NCI-H774 (cell line): Measurements from ENCODE around the gene MAP4K1.
"Not testable (repeated sequence)": the region's sequence is repeated elsewhere in the genome, so short reads cannot be mapped to it uniquely, and the experiment has no call there.

ENCODE experiments used
- DNase-seq: peaks from one replicate; lab custom pipeline; 2025; lab: John Stamatoyannopoulos, UW

MAP4K1 gene

GRCh38 chr19:38624822-38625221 lies 7.1 kb upstream of the MAP4K1 start:
- DNase-seq, result no peak

- DNase-seq, result no peak
Observed at GRCh38 chr19:38619361-38620174, 1.8 kb upstream of the MAP4K1 start.

DNA sequence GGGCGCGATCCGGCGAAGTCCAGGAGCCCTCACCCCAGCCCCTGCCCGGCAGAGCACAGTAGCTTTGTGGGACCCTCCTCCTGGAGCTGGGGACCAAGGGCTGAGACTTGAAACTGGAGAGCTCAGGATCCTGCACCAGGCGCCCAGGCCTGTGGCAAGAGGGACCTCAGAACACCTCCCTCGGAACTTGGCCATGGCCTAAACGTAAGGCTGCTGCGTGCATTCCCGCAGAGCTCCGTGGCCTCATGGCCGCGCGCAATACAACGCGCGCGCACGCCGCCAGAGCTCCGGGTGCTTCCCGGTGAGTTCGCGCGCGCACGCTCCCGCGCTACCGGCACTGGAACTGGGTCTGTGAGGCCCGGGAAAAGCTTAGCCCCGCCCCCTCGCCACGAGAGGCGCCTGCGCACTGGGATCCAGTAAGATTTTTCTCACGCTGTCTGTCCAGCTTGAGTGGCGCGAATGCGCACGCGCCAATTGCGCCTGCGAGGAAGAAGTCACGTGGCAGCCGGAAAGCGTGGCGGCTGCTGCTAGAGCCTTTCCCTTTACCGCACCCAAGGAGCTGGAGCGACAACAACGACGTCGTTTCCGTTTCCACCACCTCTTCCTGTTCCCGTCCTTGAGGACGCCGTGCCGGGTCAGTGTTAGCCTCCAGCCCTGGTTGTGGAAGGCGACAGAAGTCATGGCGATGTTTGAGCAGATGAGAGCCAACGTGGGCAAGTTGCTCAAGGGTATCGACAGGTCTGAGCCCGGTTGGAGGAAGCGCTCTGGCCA lies 1.0 kb upstream of the MAP4K1 start, which contains the start of gene EIF3K:
TSS of gene EIF3K (plus strand) at position 599 of the 771 bp plus-strand sequence. CDS start at position 680, 81 bp downstream.
- DNase-seq, result peak; percentile 98

DNA sequence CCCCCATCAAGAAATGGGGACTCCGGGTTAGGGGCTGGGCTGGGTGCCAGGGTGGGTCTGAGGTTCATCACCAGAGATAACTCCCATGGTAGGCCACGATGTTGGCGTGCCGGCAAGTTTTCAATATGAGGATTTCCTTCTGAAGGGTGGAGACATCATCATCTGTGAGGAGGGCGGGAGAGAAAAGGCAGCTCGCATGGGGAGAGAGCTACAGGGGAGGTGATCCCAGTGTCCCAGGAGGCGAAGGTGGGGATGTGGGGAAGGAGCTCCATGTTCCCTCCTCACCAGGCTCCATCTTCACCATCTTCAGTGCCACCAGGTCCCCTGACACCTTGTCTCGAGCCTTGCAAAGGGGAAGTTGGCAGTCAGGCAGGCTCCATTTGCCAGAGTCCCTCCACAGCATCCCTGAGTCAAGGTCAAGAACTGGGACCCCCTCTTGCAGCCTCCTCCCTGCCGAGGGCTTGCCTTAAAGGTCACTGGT lies 430 bp downstream of the MAP4K1 start:
- DNase-seq, result no peak

- DNase-seq, result no peak
Observed at GRCh38 chr19:38616265-38616664, 1.5 kb downstream of the MAP4K1 start.

DNA sequence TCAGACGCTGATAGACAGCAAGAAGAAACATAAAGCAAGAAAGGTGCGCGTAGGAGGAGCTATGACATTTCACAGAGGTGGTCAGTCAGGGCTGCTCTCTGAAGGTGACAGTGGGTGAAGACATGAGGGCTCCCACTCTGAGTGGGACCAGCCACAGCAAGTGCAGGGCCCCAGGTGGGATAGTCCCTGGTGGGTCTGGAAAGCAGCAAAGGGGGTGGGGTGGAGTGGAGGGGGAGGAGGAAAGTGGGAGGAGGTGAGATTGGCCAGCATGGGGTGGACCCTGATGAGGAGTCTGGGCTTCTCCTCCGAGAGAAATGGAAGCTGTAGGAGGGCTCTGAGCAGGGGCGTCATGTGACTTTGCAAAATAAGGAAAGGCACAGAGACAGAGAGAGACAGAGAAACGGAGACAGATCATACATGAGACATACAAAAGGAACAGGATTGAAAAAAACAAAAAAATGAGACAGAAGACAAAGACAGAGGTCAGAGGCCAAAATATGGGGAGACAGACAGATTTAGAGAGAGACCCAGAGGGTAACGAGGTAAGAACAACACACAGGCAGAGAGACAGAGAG lies 2.7 kb downstream of the MAP4K1 start:
- DNase-seq, result no peak

DNA sequence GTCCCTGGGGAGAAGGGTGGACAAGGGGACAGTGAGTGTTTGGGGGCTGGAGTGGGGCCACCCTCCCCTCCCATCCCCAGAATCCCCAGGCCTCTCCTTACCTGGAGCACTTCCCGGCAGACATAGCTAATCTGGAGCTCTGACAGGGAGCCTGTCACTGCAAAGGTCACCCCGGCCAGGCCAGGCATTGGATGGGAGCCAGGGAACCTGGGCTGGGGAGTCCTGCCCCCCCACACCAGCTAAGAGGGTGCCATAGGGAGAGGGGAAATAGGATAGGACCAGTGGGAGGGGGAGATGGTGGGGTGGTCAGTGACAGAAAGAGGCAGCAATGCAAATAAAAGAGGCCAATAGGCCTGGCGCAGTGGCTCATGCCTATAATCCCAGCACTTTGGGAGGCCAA lies 3.5 kb downstream of the MAP4K1 start:
- no peak for DNase-seq

- no peak for DNase-seq
Observed at GRCh38 chr19:38606131-38606530, 11.6 kb downstream of the MAP4K1 start.

DNA sequence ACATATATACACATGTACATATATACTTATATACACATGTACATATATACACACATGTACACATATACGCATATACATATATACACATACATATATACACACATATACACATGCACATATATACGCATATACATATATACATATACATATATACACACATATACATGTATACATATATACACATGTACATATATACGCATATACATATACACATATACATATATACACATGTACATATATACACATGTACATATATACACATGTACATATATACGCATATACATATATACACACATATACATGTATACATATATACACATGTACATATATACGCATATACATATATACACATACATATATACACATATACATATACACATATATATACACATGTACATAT lies 14.9 kb downstream of the MAP4K1 start:
- DNase-seq, result not testable (repeated sequence)

DNA sequence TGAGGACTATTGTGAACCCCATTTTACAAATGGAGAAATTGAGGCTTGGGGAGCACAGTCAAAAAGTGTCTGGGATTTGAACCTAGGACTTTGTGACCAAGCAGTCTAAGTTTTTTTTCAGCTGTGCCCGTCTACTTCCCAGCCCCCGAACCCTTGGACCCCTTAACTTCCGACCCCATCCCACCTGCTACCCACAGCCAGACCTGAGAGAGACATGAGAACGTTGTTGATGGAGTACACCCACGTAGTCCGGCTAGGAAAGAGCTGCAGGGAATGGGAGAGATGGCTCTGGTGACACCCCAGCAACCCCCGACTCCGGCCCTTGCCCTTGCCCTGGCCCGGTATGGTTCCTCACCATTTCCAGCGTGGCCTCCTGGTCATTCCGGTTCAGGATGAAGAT lies 18.0 kb downstream of the MAP4K1 start:
- DNase-seq, result no peak

- DNase-seq, result no peak
Observed at GRCh38 chr19:38597075-38597474, 20.7 kb downstream of the MAP4K1 start.

DNA sequence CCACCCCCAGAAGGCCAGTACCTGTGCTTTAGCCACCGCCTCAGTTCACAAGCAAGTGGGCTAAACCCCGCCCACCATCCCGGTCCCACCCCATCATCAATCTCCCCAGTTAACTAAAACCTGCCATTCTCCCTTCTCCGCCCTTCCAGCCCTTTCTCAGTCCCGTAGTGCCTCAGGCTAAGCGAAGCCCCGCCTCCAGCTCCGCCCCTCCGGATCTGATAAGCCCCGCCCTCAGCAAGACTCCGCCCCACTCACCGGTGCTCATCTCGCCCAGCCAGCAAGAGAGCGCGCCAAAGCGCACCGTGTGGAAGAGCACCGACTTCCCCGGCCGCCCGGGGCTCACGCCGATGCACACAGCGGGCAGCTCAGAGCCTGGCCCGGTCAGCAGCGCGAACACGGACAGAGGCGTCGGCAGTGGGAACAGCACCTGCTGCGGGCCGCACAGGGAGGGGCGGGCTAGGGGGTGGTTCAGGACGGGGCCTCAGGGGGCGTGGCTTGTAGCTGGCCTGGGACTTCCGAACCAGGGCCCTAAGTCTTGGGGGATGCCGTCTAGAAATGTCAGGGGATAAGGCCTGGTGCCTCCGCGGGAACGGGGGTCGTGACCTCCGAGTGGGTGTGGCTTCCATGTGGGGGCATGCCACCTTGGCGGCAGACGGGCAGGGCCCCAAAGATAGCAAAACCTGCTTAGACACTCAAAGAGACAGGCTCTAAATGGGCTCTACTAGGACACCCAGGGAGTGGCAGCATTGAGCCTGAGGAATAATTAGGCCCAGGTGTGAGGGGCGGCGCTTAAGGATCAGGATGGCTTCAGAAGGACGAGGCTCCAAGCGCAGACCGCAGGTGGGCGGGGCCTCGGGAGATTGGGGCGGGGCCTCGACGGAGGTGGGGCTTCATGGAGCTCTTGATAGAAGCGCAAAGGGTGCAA lies 21.4 kb downstream of the MAP4K1 start:
- DNase-seq, result peak; percentile 86

- DNase-seq, result no peak
Observed at GRCh38 chr19:38592940-38593339, 24.8 kb downstream of the MAP4K1 start.

- no peak for DNase-seq
Observed at GRCh38 chr19:38588041-38588440, 29.7 kb downstream of the MAP4K1 start.

DNA sequence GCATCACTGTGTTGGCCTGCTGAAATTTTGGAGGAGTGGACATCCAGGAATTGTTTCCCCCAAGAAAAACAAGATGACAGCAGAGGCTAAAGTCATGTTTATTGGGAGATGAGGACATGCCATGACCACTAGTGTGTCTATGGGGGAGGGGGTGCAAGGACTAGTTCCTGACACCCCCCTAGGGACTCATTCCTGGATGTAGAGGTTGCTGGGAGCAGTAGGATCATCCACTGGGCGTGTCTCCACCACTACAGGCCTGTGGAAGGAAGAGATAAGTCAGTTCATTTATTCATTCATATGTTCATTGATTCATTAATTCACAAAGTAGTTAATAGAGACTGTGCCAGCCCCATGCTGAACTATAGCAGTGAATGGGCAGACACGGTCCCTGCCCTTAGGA lies 30.2 kb downstream of the MAP4K1 start:
- no peak for DNase-seq

- DNase-seq, result no peak
Observed at GRCh38 chr19:38583985-38584305, 33.8 kb downstream of the MAP4K1 start.

DNA sequence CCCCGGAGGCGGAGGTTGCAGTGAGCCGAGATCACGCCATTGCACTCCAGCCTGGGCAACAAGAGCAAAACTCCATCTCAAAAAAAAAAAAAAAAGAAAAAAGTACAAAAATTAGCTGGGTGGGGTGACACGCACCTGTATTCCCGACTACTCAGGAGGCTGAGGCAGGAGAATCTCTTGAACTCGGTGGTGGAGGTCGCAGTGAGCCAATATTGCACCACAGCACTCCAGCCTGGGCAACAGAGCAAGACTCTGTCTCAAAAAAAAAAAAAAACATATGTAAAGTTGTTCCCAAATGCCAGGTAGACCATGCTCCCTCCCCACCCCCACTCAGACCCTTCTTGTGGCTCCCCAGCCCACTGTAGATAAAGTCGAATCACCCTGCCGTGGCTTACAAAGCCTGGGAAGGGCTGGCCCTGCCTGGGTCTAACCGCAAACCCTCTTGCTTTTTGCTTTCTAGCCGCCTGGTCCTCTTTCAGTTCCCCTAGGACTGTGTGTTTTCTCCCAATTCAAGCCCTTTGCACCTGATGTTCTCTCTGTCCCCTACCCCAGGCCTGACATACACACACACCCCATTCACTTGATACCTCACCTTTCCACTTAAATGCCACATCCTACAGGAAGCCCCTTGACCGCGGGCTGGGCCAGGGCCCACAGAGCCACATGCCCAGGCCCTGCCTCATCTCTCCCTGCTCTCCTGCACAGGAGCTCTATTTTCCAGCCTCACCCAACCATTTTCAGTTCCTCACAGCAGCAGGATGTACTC lies 34.4 kb downstream of the MAP4K1 start:
- DNase-seq, result no peak

DNA sequence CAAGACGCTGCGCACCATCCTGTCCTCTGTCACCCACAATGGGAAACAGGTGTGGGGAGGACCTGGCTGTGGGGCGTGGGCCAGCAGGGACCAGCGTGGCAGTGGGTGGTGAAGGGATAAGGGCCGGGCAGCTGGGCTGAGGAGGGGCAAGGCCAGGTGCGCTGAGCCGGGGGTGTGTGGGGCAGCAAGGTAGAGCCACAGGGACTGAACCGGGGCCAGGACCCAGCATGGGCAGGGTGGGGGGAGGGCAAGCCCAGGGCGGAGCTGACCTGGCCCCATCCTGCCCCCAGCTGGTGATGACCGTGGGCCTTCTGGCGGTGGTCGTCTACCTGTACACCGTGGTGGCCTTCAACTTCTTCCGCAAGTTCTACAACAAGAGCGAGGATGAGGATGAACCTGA lies 37.7 kb downstream of the MAP4K1 start:
- DNase-seq, result no peak

DNA sequence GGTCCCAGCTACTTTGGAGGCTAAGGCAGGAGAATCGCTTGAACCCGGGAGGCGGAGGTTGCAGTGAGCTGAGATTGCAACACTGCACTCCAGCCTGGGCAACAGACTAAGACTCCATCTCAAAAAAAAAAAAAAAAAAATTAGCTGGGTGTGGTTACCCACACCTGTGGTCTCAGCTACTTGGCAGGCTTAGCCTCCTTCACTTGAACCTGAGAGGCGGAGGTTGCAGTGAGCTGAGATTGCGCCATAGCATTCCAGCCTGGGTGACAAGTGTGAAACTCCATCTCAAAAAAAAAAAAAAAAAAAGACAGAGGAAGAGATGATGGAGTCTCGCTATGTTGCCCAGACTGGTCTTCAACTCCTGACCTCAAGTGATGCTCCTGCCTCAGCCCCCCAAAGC lies 38.4 kb downstream of the MAP4K1 start:
- not testable (repeated sequence) for DNase-seq

DNA sequence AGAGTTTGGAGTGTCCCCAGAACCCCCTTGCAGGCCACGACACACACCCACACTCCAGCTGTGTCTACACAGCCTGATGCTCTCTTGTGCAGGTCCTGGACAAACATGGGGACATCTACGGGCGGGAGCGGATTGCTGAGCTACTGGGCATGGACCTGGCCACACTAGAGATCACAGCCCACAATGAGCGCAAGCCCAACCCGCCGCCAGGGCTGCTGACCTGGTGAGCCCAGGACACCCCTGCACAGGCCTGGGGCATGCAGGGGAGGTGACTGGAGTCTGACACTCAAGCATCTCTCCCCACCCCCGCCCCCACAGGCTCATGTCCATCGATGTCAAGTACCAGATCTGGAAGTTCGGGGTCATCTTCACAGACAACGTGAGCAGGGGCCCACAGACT lies 39.9 kb downstream of the MAP4K1 start:
- no peak for DNase-seq

GRCh38 chr19:38571682-38572081 lies 46.1 kb downstream of the MAP4K1 start:
- no peak for DNase-seq
